MCF 10A (cell line): ENCODE data around the gene MARCHF7. TPM values are rescaled to one million over a fixed set of nuclear protein-coding genes. Genes with fewer than 3 reads are reported as not detected.

Experiments
- BruUV-seq: library from RNA; stranded (reverse); fragments of 400-500 nt; replicated peaks from 2 replicates; lab custom pipeline; 2021; lab: Mats Ljungman, UMichigan
- CTCF ChIA-PET: fragments of 300-600 bp; sonication (Branson Sonifier 250); formaldehyde crosslinking; extraction: SDS; loops from one replicate; lab custom pipeline; 2021; ENCODE audit warnings: antibody characterized with exemption, inconsistent platforms; lab: Yijun Ruan, JAX
- POLR2A ChIA-PET: fragments of 300-600, 350-650 bp; sonication (Branson Sonifier 250); formaldehyde crosslinking; extraction: SDS; loops from one replicate; lab custom pipeline; 2020; ENCODE audit warnings: antibody characterized with exemption, inconsistent platforms; lab: Yijun Ruan, JAX
- DNase-seq: peaks from one replicate; pipeline ENCODE4 v3.0.0-alpha.2; 2018; ENCODE audit not compliant: unreplicated experiment
- H3K27ac Mint-ChIP-seq: one replicate; pipeline ENCODE4 v1.8.0; 2022; ENCODE audit warnings: mild to moderate bottlenecking, low read depth, mixed read lengths; ENCODE audit not compliant: unreplicated experiment
- H3K27me3 Mint-ChIP-seq: one replicate; pipeline ENCODE4 v1.8.0; 2022; ENCODE audit warnings: mixed read lengths; ENCODE audit not compliant: insufficient read depth, unreplicated experiment
- H3K36me3 Mint-ChIP-seq: one replicate; pipeline ENCODE4 v1.8.0; 2022; ENCODE audit warnings: mild to moderate bottlenecking, moderate library complexity, mixed read lengths; ENCODE audit not compliant: insufficient read depth, unreplicated experiment
- H3K4me1 Mint-ChIP-seq: one replicate; pipeline ENCODE4 v1.8.0; 2022; ENCODE audit warnings: mixed read lengths; ENCODE audit not compliant: insufficient read depth, unreplicated experiment
- H3K4me3 Mint-ChIP-seq: one replicate; pipeline ENCODE4 v1.8.0; 2022; ENCODE audit warnings: mild to moderate bottlenecking, moderate library complexity, mixed read lengths; ENCODE audit not compliant: unreplicated experiment
- H3K9me3 Mint-ChIP-seq: one replicate; pipeline ENCODE4 v1.8.0; 2022; ENCODE audit warnings: mixed read lengths; ENCODE audit not compliant: unreplicated experiment
- intact Hi-C: fragments of 100-400 bp; cut with micrococcal nuclease; formaldehyde crosslinking; loops from 2 replicates; pipeline ENCODE4 v1.14.1; 2022
- total RNA-seq: library from RNA; stranded (reverse); gene quantifications from 2 replicates; pipeline ENCODE4 v1.2.3, GENCODE V29; 2022
- TF ChIP-seq, protein P1 (sequence below): fragments of 200-600 bp; IDR thresholded peaks from one replicate; pipeline ENCODE4 v1.8.0; 2022; ENCODE audit warnings: antibody characterized with exemption, mild to moderate bottlenecking; ENCODE audit not compliant: unreplicated experiment

The MARCHF7 gene
- total RNA-seq, 1 experiment from 2014 or later: 76.0 TPM

DNA sequence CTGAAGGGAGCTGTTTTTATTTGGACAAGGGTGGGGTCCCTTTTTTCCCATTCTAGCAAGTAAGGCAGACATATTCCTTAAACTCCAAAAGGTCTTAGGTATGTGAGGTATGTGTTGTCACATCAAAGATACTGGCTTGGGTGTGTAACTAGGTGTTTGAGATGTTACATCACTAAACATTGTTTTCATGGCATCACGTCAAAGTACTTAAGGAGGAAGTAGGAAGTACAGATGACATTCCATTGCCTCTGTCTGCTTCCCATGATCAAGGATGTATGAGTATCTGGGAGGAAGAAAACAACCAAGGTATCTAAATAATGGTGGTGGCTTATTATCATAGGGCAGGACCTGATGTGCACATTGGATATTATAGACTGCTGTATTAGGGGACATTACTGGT lies 46.4 kb downstream of the MARCHF7 start:
- Mint-ChIP-seq H3K27me3 (no peaks in the 10 kb centered on the region), H3K4me1 (peaks cover 4% of the 10 kb centered on the region), H3K27ac (no peak overlapping the region), H3K36me3 (peaks cover 43% of the 10 kb centered on the region), H3K4me3 (no peak overlapping the region), H3K9me3 (no peaks in the 10 kb centered on the region)
- intact Hi-C loops: loop anchor here (5.0 kb wide), 1 partner anchor 209 kb away; no protein-coding TSS in a partner anchor
- ChIA-PET CTCF (interaction anchor here (0.6 to 1.7 kb wide), 3 partner anchors 14 to 201 kb away, joined by 3 to 4 read pairs (median 3); no protein-coding TSS in a partner anchor), POLR2A (interaction anchor here (0.7 to 1.2 kb wide), 4 partner anchors 9 to 37 kb away, joined by 3 to 4 read pairs (median 3); no protein-coding TSS in a partner anchor)
- TF ChIP-seq, protein P1, sequence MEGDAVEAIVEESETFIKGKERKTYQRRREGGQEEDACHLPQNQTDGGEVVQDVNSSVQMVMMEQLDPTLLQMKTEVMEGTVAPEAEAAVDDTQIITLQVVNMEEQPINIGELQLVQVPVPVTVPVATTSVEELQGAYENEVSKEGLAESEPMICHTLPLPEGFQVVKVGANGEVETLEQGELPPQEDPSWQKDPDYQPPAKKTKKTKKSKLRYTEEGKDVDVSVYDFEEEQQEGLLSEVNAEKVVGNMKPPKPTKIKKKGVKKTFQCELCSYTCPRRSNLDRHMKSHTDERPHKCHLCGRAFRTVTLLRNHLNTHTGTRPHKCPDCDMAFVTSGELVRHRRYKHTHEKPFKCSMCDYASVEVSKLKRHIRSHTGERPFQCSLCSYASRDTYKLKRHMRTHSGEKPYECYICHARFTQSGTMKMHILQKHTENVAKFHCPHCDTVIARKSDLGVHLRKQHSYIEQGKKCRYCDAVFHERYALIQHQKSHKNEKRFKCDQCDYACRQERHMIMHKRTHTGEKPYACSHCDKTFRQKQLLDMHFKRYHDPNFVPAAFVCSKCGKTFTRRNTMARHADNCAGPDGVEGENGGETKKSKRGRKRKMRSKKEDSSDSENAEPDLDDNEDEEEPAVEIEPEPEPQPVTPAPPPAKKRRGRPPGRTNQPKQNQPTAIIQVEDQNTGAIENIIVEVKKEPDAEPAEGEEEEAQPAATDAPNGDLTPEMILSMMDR: no peak
- no TSS peak for BruUV-seq
- no peak for DNase-seq

DNA sequence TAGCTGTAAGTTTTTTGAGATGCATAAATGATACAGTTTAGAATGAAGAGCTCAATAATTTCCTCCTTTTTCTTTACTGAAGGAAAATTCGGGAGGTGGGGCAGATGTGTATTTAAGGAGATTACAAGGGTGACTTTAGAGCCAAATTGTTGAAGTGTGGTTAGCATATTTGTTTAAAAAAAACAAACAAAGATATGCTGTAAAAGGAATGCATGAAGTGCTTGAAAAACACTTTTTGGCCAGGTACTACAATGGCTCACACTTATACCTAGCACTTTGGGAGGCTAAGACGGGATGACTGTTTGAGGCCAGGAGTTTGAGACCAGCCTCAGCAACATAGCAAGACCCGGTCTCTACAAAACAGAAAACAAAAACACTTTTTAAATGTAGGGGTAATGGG lies 47.3 kb downstream of the MARCHF7 start:
- TF ChIP-seq, protein P1: no peak
- ChIA-PET CTCF (no interaction called here), POLR2A (interaction anchor here (0.7 to 1.1 kb wide), 2 partner anchors 11 to 38 kb away, joined by 3 to 4 read pairs; no protein-coding TSS in a partner anchor)
- Mint-ChIP-seq H3K36me3 (peaks cover 52% of the 10 kb centered on the region), H3K9me3 (no peaks in the 10 kb centered on the region), H3K4me1 (peaks cover 4% of the 10 kb centered on the region), H3K27ac (no peak overlapping the region), H3K27me3 (no peaks in the 10 kb centered on the region), H3K4me3 (no peak overlapping the region)
- no peak for DNase-seq
- BruUV-seq: no TSS peak
- intact Hi-C loops: loop anchor here (5.0 kb wide), 1 partner anchor 208 kb away; no protein-coding TSS in a partner anchor

DNA sequence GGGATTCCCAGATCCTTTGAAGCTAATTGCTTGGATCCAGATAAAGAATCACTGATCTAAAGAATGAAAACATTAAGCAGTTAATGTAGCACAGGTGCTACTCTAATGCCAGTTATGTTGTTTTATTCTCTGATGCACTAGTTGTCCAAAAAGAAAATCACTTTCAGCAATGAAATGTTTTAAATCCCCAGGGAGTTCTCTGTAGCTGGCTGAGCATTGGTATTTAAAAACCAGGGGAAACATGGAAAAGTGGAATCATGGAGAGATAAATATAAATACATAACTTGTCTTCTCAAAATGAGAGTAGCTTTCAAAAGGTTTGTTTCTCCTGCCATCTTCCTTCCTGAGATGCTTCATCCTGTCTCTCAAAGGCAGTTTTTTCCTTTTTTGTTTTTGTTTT lies 48.0 kb downstream of the MARCHF7 start:
- peaks cover 60% of the 10 kb centered on the region for H3K36me3 Mint-ChIP-seq
- H3K4me3 Mint-ChIP-seq: no peak overlapping the region
- H3K4me1 Mint-ChIP-seq: peaks cover 4% of the 10 kb centered on the region
- H3K9me3 Mint-ChIP-seq: no peaks in the 10 kb centered on the region
- POLR2A ChIA-PET: interaction anchor here (0.7 kb wide), 1 partner anchor 1151 kb away, joined by 3 read pairs; no protein-coding TSS in a partner anchor
- CTCF ChIA-PET: no interaction called here
- no peak for DNase-seq
- intact Hi-C loops: no loop called here
- no TSS peak for BruUV-seq
- TF ChIP-seq, protein P1: no peak
- H3K27ac Mint-ChIP-seq: no peak overlapping the region
- H3K27me3 Mint-ChIP-seq: no peaks in the 10 kb centered on the region

DNA sequence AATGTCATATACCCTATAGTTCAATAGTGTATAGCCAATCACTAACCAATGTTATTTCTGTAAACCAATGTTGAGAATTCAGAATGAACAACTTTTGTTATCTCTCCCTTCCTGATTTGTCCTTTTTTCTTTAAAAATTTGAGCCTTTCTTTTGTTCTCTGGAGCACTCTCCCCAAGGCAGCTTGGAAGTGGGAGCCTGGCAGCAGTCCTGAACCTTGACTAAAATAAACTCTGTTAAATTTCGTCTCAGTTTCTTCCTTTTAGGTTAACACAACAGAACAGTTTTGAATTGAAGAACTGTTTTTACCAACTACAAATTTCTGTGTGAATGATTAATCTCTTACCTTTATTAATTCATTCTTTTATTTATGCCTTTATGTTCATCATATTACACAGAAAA lies 49.8 kb downstream of the MARCHF7 start:
- H3K27me3 Mint-ChIP-seq: no peaks in the 10 kb centered on the region
- H3K36me3 Mint-ChIP-seq: peaks cover 77% of the 10 kb centered on the region
- BruUV-seq: no TSS peak
- no peak overlapping the region for H3K27ac Mint-ChIP-seq
- H3K4me1 Mint-ChIP-seq: peaks cover 4% of the 10 kb centered on the region
- H3K9me3 Mint-ChIP-seq: no peaks in the 10 kb centered on the region
- CTCF ChIA-PET: interaction anchor here (0.7 to 1.3 kb wide), 2 partner anchors 9 to 206 kb away, joined by 3 read pairs; no protein-coding TSS in a partner anchor
- POLR2A ChIA-PET: interaction anchor here (0.8 to 1.7 kb wide), 4 partner anchors 9 to 47 kb away, joined by 3 to 4 read pairs (median 3); no protein-coding TSS in a partner anchor
- TF ChIP-seq, protein P1: no peak
- no peak overlapping the region for H3K4me3 Mint-ChIP-seq
- DNase-seq: no peak
- intact Hi-C loops: no loop called here

Other genes starting within 250 kb of the MARCHF7 start
- gene BAZ2B, start 96.0 kb upstream of the MARCHF7 start, total RNA-seq: 51.8 and 60.0 TPM in 2 replicates
- 0.12 and 0.21 TPM in 2 replicates for gene CD302, start 85.7 kb downstream of the MARCHF7 start, total RNA-seq
- 0.23 TPM in 1 of 2 replicates, not detected in the other for gene LY75, start 192.2 kb downstream of the MARCHF7 start, total RNA-seq